Body of pancreas (tissue), 4 donors: ENCODE measurements around the gene DMD. TPM values are rescaled to one million over a fixed set of nuclear protein-coding genes. Genes with fewer than 3 reads are reported as not detected.

Experiments
- ATAC-seq: fragments of 150-250 bp; one replicate; pipeline ENCODE4 v1.9.1; 2016
- DNase-seq, 4 donors: peaks; one replicate each; pipeline ENCODE4 v3.0.0-alpha.2; 2019
- H3K27ac ChIP-seq, 4 donors: fragments of 200-600 bp; sonication (generic); 1 replicate in 3 of 4; 2 replicates in 1 of 4; pipeline versions ENCODE4 v1.5.1 to v1.6.1; 2016 to 2019; ENCODE audit warnings: mild to moderate bottlenecking in 1 of 4, mixed read lengths in 1 of 4, moderate library complexity in 1 of 4
- H3K27me3 ChIP-seq, 2 donors: fragments of 200-600 bp; sonication (generic); one replicate each; pipeline ENCODE4 v1.6.0; 2016; ENCODE audit warnings: mild to moderate bottlenecking in 1 of 2
- H3K36me3 ChIP-seq, 2 donors: fragments of 200-600 bp; sonication (generic); replicated peaks in 1 of 2; 2 replicates each; pipeline ENCODE4 v1.5.1; 2016; ENCODE audit warnings: low read depth in 2 of 2; ENCODE audit not compliant: insufficient read depth in 1 of 2
- H3K4me1 ChIP-seq: fragments of 200-600 bp; sonication (generic); one replicate; pipeline ENCODE4 v1.6.0; 2016
- H3K4me3 ChIP-seq, 2 donors: fragments of 200-600 bp; sonication (generic); 1 replicate in 1 of 2; 2 replicates in 1 of 2; pipeline ENCODE4 v1.5.1; 2016 to 2019
- H3K9me3 ChIP-seq, 3 donors: fragments of 200-600 bp; sonication (generic); 1 replicate in 2 of 3; 2 replicates in 1 of 3; pipeline ENCODE4 v1.5.1; 2016
- POLR2A ChIP-seq, 3 donors: fragments of 450-650 bp; IDR thresholded peaks; one replicate each; pipeline ENCODE4 v1.6.1; 2016; ENCODE audit warnings: antibody characterized with exemption in 3 of 3, mild to moderate bottlenecking in 2 of 3
- WGBS, 2 donors: methylation state at CpG; one replicate each; pipeline ENCODE4 v1.1.5; 2017; 5-methylcytosine and 5-hydroxymethylcytosine counted together
- intact Hi-C: fragments of 100-400 bp; cut with DNase I; formaldehyde crosslinking; loops from one replicate; pipeline ENCODE4 v1.15.1; 2023
- total RNA-seq, 2 donors: library from RNA; depleted of rRNA; stranded (reverse); fragments of >200 nt; gene quantifications; one replicate each; pipeline ENCODE4 v1.1.0, GENCODE V29; 2016
- TF ChIP-seq, protein P1 (sequence below), 7 experiments: fragments of 450-650 bp in 4 of 7; fragments of 200-600 bp in 3 of 7; sonication (generic) in 3 of 7; IDR thresholded peaks; one replicate each; pipeline ENCODE4 v1.5.1; 2016 to 2019; ENCODE audit warnings: antibody characterized with exemption in 7 of 7

DMD gene
- total RNA-seq, 2 donors from 2014 or later = 28.5 to 38.6 TPM

DNA sequence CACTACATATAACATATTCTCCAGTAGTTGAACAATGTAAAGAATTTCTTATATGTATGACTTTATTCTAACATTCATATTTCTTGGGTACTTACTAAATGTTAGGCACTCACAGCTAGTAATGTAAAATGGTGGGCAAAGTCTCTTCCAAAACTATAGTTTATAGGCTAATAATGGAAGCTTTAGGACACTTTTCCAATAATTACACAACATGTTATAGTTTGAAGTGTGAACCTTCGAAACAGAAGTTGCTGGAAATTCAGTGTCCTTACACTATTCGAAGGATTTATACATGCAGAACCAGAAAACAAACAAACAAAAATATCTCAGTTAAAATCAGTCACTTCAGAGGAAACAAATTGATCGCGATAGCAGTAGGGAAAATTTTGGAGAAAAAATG, 212.6 kb downstream of the DMD start:
- ATAC-seq (no peak), DNase-seq (no peak)
- Histone ChIP-seq H3K27me3 (no peaks in the 10 kb centered on the region), H3K4me1 (no peaks in the 10 kb centered on the region), H3K27ac (no peak overlapping the region), H3K36me3 (no peaks in the 10 kb centered on the region), H3K9me3 (no peaks in the 10 kb centered on the region), H3K4me3 (no peak overlapping the region)
- TF ChIP-seq, protein P1, sequence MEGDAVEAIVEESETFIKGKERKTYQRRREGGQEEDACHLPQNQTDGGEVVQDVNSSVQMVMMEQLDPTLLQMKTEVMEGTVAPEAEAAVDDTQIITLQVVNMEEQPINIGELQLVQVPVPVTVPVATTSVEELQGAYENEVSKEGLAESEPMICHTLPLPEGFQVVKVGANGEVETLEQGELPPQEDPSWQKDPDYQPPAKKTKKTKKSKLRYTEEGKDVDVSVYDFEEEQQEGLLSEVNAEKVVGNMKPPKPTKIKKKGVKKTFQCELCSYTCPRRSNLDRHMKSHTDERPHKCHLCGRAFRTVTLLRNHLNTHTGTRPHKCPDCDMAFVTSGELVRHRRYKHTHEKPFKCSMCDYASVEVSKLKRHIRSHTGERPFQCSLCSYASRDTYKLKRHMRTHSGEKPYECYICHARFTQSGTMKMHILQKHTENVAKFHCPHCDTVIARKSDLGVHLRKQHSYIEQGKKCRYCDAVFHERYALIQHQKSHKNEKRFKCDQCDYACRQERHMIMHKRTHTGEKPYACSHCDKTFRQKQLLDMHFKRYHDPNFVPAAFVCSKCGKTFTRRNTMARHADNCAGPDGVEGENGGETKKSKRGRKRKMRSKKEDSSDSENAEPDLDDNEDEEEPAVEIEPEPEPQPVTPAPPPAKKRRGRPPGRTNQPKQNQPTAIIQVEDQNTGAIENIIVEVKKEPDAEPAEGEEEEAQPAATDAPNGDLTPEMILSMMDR (IDR thresholded peaks at IDR 0.05) = no peak
- no peak for TF ChIP-seq POLR2A (IDR thresholded peaks at IDR 0.05)
- intact Hi-C loops = no loop called here
- WGBS, 2 donors = 62 to 84% methylated on average over 4 of the region's 4 CpGs

DNA sequence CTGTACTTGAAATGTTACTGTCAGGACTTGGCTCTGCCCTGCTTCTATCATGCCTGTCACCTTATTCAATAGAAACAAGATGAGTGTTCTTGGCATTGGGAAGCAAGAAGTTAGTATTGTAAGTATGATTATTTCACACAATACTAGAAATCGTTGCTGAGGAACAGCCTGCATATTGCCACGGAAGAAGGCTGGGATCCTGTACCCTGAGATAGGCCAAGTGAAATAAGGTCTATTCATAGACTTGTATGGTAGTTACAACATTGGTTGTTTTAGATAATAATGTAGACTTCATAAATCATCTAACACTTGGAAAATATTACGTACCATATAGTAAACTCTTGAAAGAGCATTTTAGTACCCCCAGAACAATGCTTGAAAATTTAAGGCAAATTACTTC, 215.9 kb downstream of the DMD start:
- Histone ChIP-seq H3K9me3 (no peaks in the 10 kb centered on the region), H3K27me3 (no peaks in the 10 kb centered on the region), H3K4me3 (no peak overlapping the region), H3K27ac (no peak overlapping the region), H3K36me3 (no peaks in the 10 kb centered on the region), H3K4me1 (no peaks in the 10 kb centered on the region)
- 58 to 89% methylated on average over 3 of the region's 3 CpGs for WGBS, 2 donors
- no peak for ATAC-seq
- TF ChIP-seq, protein P1 (IDR thresholded peaks at IDR 0.05) = no peak
- TF ChIP-seq POLR2A (IDR thresholded peaks at IDR 0.05) = no peak
- no peak for DNase-seq
- intact Hi-C loops = no loop called here

- ATAC-seq (no peak), DNase-seq (no peak)
- TF ChIP-seq POLR2A (IDR thresholded peaks at IDR 0.05) = no peak
- TF ChIP-seq, protein P1 (IDR thresholded peaks at IDR 0.05) = no peak
- Histone ChIP-seq H3K27me3 (no peaks in the 10 kb centered on the region), H3K4me3 (no peak overlapping the region), H3K36me3 (no peaks in the 10 kb centered on the region), H3K27ac (no peak overlapping the region), H3K4me1 (no peaks in the 10 kb centered on the region), H3K9me3 (no peaks in the 10 kb centered on the region)
- 45 to 58% methylated on average over 2 to 4 of the region's 4 CpGs for WGBS, 2 donors
- intact Hi-C loops = no loop called here
Observed at GRCh38 chrX:32987142-32987541, 224.2 kb downstream of the DMD start.

GRCh38 chrX:32985544-32985943, 225.8 kb downstream of the DMD start:
- TF ChIP-seq POLR2A (IDR thresholded peaks at IDR 0.05) = no peak
- TF ChIP-seq, protein P1 (IDR thresholded peaks at IDR 0.05) = no peak
- ATAC-seq = no peak
- Histone ChIP-seq H3K27ac (no peak overlapping the region), H3K4me3 (no peak overlapping the region), H3K27me3 (no peaks in the 10 kb centered on the region), H3K9me3 (no peaks in the 10 kb centered on the region), H3K4me1 (no peaks in the 10 kb centered on the region), H3K36me3 (no peaks in the 10 kb centered on the region)
- 72 to 78% methylated on average over 4 of the region's 4 CpGs for WGBS, 2 donors
- intact Hi-C loops = no loop called here
- no peak for DNase-seq

DNA sequence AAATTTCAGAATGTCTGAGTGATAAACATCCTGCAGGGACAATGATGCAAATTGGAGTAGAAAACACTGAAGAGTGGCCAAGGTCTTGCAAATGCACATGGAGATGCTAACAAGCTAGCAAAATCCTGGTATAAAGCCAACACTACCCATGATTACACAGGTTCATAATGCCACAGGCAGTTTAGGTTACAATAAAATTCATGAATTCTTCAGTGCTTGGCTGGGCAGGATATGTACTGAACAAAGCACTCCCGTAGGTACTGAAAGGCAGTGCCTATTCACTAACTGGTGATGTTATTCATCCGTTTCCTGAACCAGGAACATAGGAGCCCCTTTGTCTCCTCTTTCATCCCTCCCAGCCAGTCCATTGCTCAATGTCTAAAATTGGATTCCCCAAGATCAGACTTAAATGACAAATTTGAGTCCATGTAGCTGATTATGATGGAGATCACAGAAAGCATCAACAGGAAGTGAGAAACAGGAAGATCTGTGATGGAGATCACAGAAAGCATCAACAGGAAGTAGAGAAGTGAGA, 244.5 kb downstream of the DMD start:
- intact Hi-C loops = no loop called here
- TF ChIP-seq POLR2A (IDR thresholded peaks at IDR 0.05) = no peak
- TF ChIP-seq, protein P1 (IDR thresholded peaks at IDR 0.05) = no peak
- Histone ChIP-seq H3K27me3 (no peaks in the 10 kb centered on the region), H3K4me3 (no peak overlapping the region), H3K36me3 (no peaks in the 10 kb centered on the region), H3K27ac (no peak overlapping the region), H3K4me1 (no peaks in the 10 kb centered on the region), H3K9me3 (no peaks in the 10 kb centered on the region)
- WGBS, 2 donors = 33 to 51% methylated on average over 1 to 2 of the region's 2 CpGs
- DNase-seq (no peak), ATAC-seq (no peak)
